Astrocyte (in vitro differentiated cells and primary cell): ENCODE results near the gene RRBP1.

ENCODE experiments used
- EZH2 ChIP-seq: IDR thresholded peaks from 2 replicates; pipeline ENCODE4 v1.6.1; 2012; ENCODE audit warnings: mild to moderate bottlenecking, low read length, inconsistent platforms; ENCODE audit not compliant: insufficient read depth
- TF ChIP-seq, protein P1 (sequence below): IDR thresholded peaks from 2 replicates; pipeline ENCODE4 v1.5.1; 2011; ENCODE audit warnings: low read depth, mild to moderate bottlenecking, inconsistent platforms, low read length, moderate library complexity; ENCODE audit not compliant: insufficient read depth

DNA sequence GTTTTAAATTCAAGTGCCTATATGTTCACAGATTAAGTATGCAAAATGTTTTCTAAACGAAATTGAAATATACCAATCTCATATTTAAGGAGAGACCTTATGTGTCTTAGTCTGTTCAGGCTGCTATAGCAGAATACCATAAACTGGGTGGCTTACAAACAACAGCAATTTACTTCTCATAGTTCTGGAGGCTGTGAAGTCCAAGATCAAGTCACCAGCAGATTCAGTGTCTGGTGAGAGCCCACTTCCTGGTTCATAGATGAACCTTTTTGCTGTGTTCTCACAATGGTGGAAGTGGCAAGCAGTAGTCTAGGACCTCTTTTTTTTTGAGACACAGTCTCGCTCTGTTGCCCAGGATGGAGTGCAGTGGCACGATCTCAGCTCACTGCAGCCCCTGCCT is 115.7 kb downstream of the RRBP1 start:
- TF ChIP-seq, protein P1, sequence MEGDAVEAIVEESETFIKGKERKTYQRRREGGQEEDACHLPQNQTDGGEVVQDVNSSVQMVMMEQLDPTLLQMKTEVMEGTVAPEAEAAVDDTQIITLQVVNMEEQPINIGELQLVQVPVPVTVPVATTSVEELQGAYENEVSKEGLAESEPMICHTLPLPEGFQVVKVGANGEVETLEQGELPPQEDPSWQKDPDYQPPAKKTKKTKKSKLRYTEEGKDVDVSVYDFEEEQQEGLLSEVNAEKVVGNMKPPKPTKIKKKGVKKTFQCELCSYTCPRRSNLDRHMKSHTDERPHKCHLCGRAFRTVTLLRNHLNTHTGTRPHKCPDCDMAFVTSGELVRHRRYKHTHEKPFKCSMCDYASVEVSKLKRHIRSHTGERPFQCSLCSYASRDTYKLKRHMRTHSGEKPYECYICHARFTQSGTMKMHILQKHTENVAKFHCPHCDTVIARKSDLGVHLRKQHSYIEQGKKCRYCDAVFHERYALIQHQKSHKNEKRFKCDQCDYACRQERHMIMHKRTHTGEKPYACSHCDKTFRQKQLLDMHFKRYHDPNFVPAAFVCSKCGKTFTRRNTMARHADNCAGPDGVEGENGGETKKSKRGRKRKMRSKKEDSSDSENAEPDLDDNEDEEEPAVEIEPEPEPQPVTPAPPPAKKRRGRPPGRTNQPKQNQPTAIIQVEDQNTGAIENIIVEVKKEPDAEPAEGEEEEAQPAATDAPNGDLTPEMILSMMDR: no peak
- no peak for TF ChIP-seq EZH2
